ENCODE results near the gene SCLT1. TPM values are rescaled to one million over a fixed set of nuclear protein-coding genes. Genes with fewer than 3 reads are reported as not detected.

SCLT1 gene
- total RNA-seq, 1 experiment from 2014 or later = 14.3 TPM

DNA sequence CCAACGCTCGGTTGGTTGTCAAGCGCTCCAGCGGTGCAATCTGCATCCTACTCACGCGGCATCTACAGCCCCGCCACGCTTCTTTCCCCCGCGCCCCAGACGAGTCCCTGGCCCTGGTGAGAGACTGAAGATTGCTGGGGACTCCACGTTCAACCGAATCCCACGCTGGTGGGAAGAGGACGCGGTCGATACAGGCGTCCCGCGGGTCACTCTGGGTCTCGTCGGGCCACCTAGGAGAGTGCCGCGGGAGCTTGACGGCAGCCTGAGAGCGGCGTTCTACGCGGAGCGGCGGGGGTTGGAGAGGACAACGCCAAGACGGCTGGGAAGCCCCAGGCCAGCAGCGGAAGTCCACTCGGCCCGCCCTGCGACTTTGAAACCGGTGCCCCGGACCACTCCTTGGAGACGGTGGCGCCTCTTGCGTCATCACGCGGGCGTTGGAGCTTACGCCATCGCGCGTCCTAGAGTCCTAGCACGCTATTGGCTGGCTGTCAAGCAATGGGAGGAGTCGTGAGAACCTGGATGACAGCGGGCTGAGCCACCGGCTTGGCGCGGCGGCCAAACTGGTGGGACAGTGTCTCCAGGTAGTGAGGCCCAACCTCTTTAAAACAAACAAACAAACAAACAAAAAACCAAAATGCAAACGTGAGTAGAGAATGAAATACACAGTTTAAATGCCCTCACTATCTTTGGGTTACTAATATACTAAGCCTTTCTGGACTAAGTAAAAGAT is at the start of gene SCLT1 (continued):
- TF ChIP-seq, protein P1, sequence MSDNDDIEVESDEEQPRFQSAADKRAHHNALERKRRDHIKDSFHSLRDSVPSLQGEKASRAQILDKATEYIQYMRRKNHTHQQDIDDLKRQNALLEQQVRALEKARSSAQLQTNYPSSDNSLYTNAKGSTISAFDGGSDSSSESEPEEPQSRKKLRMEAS (CRISPR knock-in tag; IDR thresholded peaks at IDR 0.05) = peak; percentile 89
- TF ChIP-seq CREB1 (CRISPR knock-in tag; IDR thresholded peaks at IDR 0.05) (no peak), GTF2I (CRISPR knock-in tag; conservative IDR thresholded peaks at IDR 0.05) (no peak), ZNF138 (CRISPR knock-in tag; conservative IDR thresholded peaks at IDR 0.05) (no peak), GRHL2 (CRISPR knock-in tag; IDR thresholded peaks at IDR 0.05; ENCODE audit: insufficient replicate concordance, severe bottlenecking) (no peak), TP53 (CRISPR knock-in tag; IDR thresholded peaks at IDR 0.05) (0 out of 2 replicates have a peak, but pooled peaks have one; percentile 60), IRF2 (CRISPR knock-in tag; IDR thresholded peaks at IDR 0.05; ENCODE audit: borderline replicate concordance, low read depth) (no peak), ZNF232 (CRISPR knock-in tag; IDR thresholded peaks at IDR 0.05) (no peak), ZNF396 (CRISPR knock-in tag; IDR thresholded peaks at IDR 0.05; ENCODE audit: borderline replicate concordance) (no peak), RORB (CRISPR knock-in tag; IDR thresholded peaks at IDR 0.05) (no peak)
- TF ChIP-seq, protein P2, sequence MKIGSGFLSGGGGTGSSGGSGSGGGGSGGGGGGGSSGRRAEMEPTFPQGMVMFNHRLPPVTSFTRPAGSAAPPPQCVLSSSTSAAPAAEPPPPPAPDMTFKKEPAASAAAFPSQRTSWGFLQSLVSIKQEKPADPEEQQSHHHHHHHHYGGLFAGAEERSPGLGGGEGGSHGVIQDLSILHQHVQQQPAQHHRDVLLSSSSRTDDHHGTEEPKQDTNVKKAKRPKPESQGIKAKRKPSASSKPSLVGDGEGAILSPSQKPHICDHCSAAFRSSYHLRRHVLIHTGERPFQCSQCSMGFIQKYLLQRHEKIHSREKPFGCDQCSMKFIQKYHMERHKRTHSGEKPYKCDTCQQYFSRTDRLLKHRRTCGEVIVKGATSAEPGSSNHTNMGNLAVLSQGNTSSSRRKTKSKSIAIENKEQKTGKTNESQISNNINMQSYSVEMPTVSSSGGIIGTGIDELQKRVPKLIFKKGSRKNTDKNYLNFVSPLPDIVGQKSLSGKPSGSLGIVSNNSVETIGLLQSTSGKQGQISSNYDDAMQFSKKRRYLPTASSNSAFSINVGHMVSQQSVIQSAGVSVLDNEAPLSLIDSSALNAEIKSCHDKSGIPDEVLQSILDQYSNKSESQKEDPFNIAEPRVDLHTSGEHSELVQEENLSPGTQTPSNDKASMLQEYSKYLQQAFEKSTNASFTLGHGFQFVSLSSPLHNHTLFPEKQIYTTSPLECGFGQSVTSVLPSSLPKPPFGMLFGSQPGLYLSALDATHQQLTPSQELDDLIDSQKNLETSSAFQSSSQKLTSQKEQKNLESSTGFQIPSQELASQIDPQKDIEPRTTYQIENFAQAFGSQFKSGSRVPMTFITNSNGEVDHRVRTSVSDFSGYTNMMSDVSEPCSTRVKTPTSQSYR (CRISPR knock-in tag; IDR thresholded peaks at IDR 0.05) = peak; percentile 30; the same call in 1 of the 2 replicates
- TF ChIP-seq, protein P3, sequence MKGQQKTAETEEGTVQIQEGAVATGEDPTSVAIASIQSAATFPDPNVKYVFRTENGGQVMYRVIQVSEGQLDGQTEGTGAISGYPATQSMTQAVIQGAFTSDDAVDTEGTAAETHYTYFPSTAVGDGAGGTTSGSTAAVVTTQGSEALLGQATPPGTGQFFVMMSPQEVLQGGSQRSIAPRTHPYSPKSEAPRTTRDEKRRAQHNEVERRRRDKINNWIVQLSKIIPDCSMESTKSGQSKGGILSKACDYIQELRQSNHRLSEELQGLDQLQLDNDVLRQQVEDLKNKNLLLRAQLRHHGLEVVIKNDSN (CRISPR knock-in tag; IDR thresholded peaks at IDR 0.05) = peak; percentile 60; the same call in 1 of the 2 replicates
- TF ChIP-seq, protein P4, sequence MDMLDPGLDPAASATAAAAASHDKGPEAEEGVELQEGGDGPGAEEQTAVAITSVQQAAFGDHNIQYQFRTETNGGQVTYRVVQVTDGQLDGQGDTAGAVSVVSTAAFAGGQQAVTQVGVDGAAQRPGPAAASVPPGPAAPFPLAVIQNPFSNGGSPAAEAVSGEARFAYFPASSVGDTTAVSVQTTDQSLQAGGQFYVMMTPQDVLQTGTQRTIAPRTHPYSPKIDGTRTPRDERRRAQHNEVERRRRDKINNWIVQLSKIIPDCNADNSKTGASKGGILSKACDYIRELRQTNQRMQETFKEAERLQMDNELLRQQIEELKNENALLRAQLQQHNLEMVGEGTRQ (CRISPR knock-in tag; IDR thresholded peaks at IDR 0.05) = peak; percentile 32; the same call in 1 of the 2 replicates
- TF ChIP-seq, protein P5, sequence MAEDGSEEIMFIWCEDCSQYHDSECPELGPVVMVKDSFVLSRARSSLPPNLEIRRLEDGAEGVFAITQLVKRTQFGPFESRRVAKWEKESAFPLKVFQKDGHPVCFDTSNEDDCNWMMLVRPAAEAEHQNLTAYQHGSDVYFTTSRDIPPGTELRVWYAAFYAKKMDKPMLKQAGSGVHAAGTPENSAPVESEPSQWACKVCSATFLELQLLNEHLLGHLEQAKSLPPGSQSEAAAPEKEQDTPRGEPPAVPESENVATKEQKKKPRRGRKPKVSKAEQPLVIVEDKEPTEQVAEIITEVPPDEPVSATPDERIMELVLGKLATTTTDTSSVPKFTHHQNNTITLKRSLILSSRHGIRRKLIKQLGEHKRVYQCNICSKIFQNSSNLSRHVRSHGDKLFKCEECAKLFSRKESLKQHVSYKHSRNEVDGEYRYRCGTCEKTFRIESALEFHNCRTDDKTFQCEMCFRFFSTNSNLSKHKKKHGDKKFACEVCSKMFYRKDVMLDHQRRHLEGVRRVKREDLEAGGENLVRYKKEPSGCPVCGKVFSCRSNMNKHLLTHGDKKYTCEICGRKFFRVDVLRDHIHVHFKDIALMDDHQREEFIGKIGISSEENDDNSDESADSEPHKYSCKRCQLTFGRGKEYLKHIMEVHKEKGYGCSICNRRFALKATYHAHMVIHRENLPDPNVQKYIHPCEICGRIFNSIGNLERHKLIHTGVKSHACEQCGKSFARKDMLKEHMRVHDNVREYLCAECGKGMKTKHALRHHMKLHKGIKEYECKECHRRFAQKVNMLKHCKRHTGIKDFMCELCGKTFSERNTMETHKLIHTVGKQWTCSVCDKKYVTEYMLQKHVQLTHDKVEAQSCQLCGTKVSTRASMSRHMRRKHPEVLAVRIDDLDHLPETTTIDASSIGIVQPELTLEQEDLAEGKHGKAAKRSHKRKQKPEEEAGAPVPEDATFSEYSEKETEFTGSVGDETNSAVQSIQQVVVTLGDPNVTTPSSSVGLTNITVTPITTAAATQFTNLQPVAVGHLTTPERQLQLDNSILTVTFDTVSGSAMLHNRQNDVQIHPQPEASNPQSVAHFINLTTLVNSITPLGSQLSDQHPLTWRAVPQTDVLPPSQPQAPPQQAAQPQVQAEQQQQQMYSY (CRISPR knock-in tag; IDR thresholded peaks at IDR 0.05) = no peak
- TF ChIP-seq, protein P6, sequence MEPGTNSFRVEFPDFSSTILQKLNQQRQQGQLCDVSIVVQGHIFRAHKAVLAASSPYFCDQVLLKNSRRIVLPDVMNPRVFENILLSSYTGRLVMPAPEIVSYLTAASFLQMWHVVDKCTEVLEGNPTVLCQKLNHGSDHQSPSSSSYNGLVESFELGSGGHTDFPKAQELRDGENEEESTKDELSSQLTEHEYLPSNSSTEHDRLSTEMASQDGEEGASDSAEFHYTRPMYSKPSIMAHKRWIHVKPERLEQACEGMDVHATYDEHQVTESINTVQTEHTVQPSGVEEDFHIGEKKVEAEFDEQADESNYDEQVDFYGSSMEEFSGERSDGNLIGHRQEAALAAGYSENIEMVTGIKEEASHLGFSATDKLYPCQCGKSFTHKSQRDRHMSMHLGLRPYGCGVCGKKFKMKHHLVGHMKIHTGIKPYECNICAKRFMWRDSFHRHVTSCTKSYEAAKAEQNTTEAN (CRISPR knock-in tag; IDR thresholded peaks at IDR 0.05) = 0 out of 2 replicates have a peak, but pooled peaks have one; percentile 32
- TF ChIP-seq, protein P7, sequence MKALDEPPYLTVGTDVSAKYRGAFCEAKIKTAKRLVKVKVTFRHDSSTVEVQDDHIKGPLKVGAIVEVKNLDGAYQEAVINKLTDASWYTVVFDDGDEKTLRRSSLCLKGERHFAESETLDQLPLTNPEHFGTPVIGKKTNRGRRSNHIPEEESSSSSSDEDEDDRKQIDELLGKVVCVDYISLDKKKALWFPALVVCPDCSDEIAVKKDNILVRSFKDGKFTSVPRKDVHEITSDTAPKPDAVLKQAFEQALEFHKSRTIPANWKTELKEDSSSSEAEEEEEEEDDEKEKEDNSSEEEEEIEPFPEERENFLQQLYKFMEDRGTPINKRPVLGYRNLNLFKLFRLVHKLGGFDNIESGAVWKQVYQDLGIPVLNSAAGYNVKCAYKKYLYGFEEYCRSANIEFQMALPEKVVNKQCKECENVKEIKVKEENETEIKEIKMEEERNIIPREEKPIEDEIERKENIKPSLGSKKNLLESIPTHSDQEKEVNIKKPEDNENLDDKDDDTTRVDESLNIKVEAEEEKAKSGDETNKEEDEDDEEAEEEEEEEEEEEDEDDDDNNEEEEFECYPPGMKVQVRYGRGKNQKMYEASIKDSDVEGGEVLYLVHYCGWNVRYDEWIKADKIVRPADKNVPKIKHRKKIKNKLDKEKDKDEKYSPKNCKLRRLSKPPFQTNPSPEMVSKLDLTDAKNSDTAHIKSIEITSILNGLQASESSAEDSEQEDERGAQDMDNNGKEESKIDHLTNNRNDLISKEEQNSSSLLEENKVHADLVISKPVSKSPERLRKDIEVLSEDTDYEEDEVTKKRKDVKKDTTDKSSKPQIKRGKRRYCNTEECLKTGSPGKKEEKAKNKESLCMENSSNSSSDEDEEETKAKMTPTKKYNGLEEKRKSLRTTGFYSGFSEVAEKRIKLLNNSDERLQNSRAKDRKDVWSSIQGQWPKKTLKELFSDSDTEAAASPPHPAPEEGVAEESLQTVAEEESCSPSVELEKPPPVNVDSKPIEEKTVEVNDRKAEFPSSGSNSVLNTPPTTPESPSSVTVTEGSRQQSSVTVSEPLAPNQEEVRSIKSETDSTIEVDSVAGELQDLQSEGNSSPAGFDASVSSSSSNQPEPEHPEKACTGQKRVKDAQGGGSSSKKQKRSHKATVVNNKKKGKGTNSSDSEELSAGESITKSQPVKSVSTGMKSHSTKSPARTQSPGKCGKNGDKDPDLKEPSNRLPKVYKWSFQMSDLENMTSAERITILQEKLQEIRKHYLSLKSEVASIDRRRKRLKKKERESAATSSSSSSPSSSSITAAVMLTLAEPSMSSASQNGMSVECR (CRISPR knock-in tag; IDR thresholded peaks at IDR 0.05; ENCODE audit: borderline replicate concordance) = peak; percentile 97
- TF ChIP-seq, protein P8, sequence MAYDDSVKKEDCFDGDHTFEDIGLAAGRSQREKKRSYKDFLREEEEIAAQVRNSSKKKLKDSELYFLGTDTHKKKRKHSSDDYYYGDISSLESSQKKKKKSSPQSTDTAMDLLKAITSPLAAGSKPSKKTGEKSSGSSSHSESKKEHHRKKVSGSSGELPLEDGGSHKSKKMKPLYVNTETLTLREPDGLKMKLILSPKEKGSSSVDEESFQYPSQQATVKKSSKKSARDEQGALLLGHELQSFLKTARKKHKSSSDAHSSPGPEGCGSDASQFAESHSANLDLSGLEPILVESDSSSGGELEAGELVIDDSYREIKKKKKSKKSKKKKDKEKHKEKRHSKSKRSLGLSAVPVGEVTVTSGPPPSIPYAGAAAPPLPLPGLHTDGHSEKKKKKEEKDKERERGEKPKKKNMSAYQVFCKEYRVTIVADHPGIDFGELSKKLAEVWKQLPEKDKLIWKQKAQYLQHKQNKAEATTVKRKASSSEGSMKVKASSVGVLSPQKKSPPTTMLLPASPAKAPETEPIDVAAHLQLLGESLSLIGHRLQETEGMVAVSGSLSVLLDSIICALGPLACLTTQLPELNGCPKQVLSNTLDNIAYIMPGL (CRISPR knock-in tag; IDR thresholded peaks at IDR 0.05) = peak; percentile 75; the same call in 1 of the 2 replicates
- TF ChIP-seq, protein P9, sequence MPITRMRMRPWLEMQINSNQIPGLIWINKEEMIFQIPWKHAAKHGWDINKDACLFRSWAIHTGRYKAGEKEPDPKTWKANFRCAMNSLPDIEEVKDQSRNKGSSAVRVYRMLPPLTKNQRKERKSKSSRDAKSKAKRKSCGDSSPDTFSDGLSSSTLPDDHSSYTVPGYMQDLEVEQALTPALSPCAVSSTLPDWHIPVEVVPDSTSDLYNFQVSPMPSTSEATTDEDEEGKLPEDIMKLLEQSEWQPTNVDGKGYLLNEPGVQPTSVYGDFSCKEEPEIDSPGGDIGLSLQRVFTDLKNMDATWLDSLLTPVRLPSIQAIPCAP (CRISPR knock-in tag; IDR thresholded peaks at IDR 0.05) = no peak

Data from WTC11 (cell line).